Mammary epithelial cell (primary cell): Measurements from ENCODE around the gene GOLGA2.

Experiments used
- CTCF ChIP-seq, 2 donors: IDR thresholded peaks in 1 of 2; conservative IDR thresholded peaks in 1 of 2; 2 replicates each; pipeline ENCODE4 v1.5.1; 2011 to 2012; ENCODE audit warnings: inconsistent platforms in 2 of 2, low read length in 2 of 2, mild to moderate bottlenecking in 2 of 2, control low read depth in 1 of 2, low read depth in 1 of 2; ENCODE audit not compliant: insufficient read depth in 1 of 2; ENCODE audit errors: extremely low read depth in 1 of 2
- EZH2 ChIP-seq: IDR thresholded peaks from 2 replicates; pipeline ENCODE4 v1.6.1; 2012; ENCODE audit warnings: low read length, inconsistent platforms, borderline replicate concordance

GRCh38 chr9:128245421-128246151, 30.2 kb downstream of the GOLGA2 start:
- TF ChIP-seq CTCF (conservative IDR thresholded peaks at IDR 0.05 in 1 of 2, IDR thresholded peaks at IDR 0.05 in 1 of 2; ENCODE audit: extremely low read depth in 1 of 2, insufficient read depth in 1 of 2, low read depth in 1 of 2, low read length in 2 of 2) (no peak), EZH2 (no peak)
